Retinal pigment epithelial cell (primary cell): Measurements from ENCODE around the gene PFN3.
"Not testable (repeated sequence)": the region's sequence is repeated elsewhere in the genome, so short reads cannot be mapped to it uniquely, and the experiment has no call there.

Experiments used
- DNase-seq: peaks from one replicate; pipeline ENCODE4 v3.0.0-alpha.2; 2010; ENCODE audit warnings: low read depth
- H3K4me3 ChIP-seq: 2 replicates; pipeline ENCODE4 v1.5.1; 2011; ENCODE audit warnings: mild to moderate bottlenecking, low read length, control low read depth, moderate library complexity
- CTCF ChIP-seq: conservative IDR thresholded peaks from 2 replicates; pipeline ENCODE4 v1.5.1; 2011; ENCODE audit warnings: low read depth, low read length, control low read depth, inconsistent platforms

Gene PFN3

GRCh38 chr5:177362610-177363507, 37.6 kb downstream of the PFN3 start:
- H3K4me3 ChIP-seq: peak overlapping the region; percentile 59
- no peak for TF ChIP-seq CTCF
- DNase-seq: no peak

GRCh38 chr5:177362292-177362609, 38.2 kb downstream of the PFN3 start:
- H3K4me3 ChIP-seq: no peak overlapping the region
- DNase-seq: no peak
- no peak for TF ChIP-seq CTCF

- no peak for DNase-seq
- no peak for TF ChIP-seq CTCF
- H3K4me3 ChIP-seq: no peak overlapping the region
Observed at GRCh38 chr5:177361418-177362291, 38.8 kb downstream of the PFN3 start.

GRCh38 chr5:177360740-177361139, 39.7 kb downstream of the PFN3 start:
- DNase-seq, H3K4me3 ChIP-seq: not testable (repeated sequence)

- TF ChIP-seq CTCF: no peak
- no peak for DNase-seq
- no peak overlapping the region for H3K4me3 ChIP-seq
Observed at GRCh38 chr5:177359860-177360259, 40.6 kb downstream of the PFN3 start.

GRCh38 chr5:177359451-177359851, 41.0 kb downstream of the PFN3 start:
- no peak overlapping the region for H3K4me3 ChIP-seq
- no peak for TF ChIP-seq CTCF
- DNase-seq: no peak

GRCh38 chr5:177358370-177358819, 42.1 kb downstream of the PFN3 start:
- DNase-seq: no peak
- no peak for TF ChIP-seq CTCF
- H3K4me3 ChIP-seq: no peak overlapping the region
